ENCODE measurements around the gene SULT1B1.

SULT1B1 gene

DNA sequence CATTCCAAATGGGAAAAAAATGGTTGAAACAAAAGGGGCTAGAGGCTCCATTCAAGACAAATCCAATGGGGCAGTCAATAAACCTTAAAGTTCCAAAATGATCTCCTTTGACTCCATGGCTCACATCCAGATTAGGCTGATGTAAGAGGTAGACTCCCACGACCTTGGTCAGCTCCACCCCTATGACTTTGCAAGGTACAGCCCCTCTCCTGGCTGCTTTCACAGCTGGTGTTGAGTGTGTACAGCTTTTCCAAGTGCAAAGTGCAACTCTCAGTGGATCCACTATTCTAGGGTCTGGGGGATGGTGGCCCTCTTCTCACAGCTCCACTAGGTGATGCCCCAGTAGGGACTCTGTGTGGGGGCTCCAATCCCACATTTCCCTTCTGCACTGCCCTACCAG, 21.5 kb downstream of the SULT1B1 start:
- TF ChIP-seq PAX5 (IDR thresholded peaks at IDR 0.05; ENCODE audit: insufficient read depth, low read length, severe bottlenecking), result no peak
- TF ChIP-seq POU2F2 (IDR thresholded peaks at IDR 0.05; ENCODE audit: low read depth, low read length), result no peak
- no peak for TF ChIP-seq TAF1 (IDR thresholded peaks at IDR 0.05; ENCODE audit: low read depth, low read length)
- TF ChIP-seq POLR2AphosphoS5 (IDR thresholded peaks at IDR 0.05; ENCODE audit: low read depth, low read length), result no peak
- no peak for TF ChIP-seq SPI1 (IDR thresholded peaks at IDR 0.05; ENCODE audit: low read depth, low read length)
- no peak for TF ChIP-seq POLR2A (IDR thresholded peaks at IDR 0.05; ENCODE audit: low read depth, low read length)
- DNase-seq (ENCODE audit: insufficient read length, low spot score) (no peak), FAIRE-seq (no peak)

GRCh38 chr4:69735119-69735518, 25.3 kb downstream of the SULT1B1 start:
- no peak for DNase-seq (ENCODE audit: insufficient read length, low spot score)
- FAIRE-seq, result no peak
- TF ChIP-seq SPI1 (IDR thresholded peaks at IDR 0.05; ENCODE audit: low read depth, low read length) (no peak), POLR2A (IDR thresholded peaks at IDR 0.05; ENCODE audit: low read depth, low read length) (no peak), TAF1 (IDR thresholded peaks at IDR 0.05; ENCODE audit: low read depth, low read length) (no peak), POLR2AphosphoS5 (IDR thresholded peaks at IDR 0.05; ENCODE audit: low read depth, low read length) (no peak), PAX5 (IDR thresholded peaks at IDR 0.05; ENCODE audit: insufficient read depth, low read length, severe bottlenecking) (no peak), POU2F2 (IDR thresholded peaks at IDR 0.05; ENCODE audit: low read depth, low read length) (no peak)

DNA sequence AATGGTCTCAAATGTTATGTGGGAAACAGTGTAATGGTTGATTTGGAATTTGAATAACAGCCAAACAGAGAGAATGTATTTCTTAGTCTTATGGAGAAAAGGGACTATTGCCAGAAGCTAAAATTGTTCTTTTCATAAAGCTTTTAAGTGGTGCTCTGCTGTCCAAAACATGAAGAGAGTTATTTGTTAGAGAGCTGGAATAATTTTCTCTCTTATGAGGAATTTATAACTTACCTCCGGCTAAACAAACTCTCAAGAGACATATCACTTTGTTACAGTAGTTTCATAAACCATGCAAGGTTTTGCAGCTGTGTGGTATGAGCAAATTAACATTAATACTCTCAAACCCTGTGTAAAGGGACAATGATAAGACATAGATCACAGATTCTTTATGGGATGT, 28.6 kb downstream of the SULT1B1 start:
- TF ChIP-seq SPI1 (IDR thresholded peaks at IDR 0.05; ENCODE audit: low read depth, low read length) (no peak), POLR2A (IDR thresholded peaks at IDR 0.05; ENCODE audit: low read depth, low read length) (no peak), PAX5 (IDR thresholded peaks at IDR 0.05; ENCODE audit: insufficient read depth, low read length, severe bottlenecking) (no peak), POU2F2 (IDR thresholded peaks at IDR 0.05; ENCODE audit: low read depth, low read length) (no peak), TAF1 (IDR thresholded peaks at IDR 0.05; ENCODE audit: low read depth, low read length) (no peak), POLR2AphosphoS5 (IDR thresholded peaks at IDR 0.05; ENCODE audit: low read depth, low read length) (no peak)
- FAIRE-seq (no peak), DNase-seq (ENCODE audit: insufficient read length, low spot score) (no peak)

DNA sequence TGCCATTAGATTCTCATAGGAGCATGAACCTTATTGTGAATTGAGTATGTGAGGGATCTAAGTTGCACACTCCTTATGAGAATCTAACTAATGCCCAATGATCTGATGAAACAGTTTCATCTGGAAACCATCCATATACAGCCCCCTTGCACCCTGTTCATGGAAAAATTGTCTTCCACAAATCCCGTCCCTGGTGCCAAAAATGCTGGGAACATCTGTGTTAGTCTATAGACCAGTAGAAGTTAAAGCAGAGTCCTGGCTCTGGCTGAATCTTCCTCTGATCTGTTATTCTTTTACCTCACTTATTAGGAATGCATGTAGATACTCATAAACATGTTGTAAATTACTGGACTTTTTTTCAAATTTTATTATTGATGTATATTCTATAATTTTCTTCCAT, 29.2 kb downstream of the SULT1B1 start:
- TF ChIP-seq POU2F2 (IDR thresholded peaks at IDR 0.05; ENCODE audit: low read depth, low read length), result no peak
- no peak for TF ChIP-seq POLR2AphosphoS5 (IDR thresholded peaks at IDR 0.05; ENCODE audit: low read depth, low read length)
- no peak for TF ChIP-seq SPI1 (IDR thresholded peaks at IDR 0.05; ENCODE audit: low read depth, low read length)
- no peak for TF ChIP-seq PAX5 (IDR thresholded peaks at IDR 0.05; ENCODE audit: insufficient read depth, low read length, severe bottlenecking)
- TF ChIP-seq POLR2A (IDR thresholded peaks at IDR 0.05; ENCODE audit: low read depth, low read length), result no peak
- no peak for TF ChIP-seq TAF1 (IDR thresholded peaks at IDR 0.05; ENCODE audit: low read depth, low read length)
- DNase-seq (ENCODE audit: insufficient read length, low spot score) (no peak), FAIRE-seq (no peak)

DNA sequence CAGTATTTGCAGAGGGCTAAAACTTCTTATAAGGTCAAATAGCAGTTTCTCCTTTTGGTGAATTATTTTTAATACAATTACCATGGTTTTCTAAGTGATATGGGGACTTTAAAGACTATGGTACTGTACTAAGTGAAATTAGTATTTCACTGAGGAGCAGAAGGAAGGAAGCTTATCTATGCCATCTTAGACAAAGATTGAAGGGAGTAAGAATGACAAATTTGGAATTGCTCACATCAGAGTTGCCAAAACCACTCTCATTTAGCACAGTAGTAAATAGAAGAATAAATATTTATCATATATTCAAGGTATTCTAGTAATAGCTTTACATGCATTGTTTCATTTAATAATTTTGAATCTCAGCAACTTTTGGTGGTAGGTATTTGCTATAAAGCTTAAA, 30.4 kb downstream of the SULT1B1 start:
- TF ChIP-seq POLR2AphosphoS5 (IDR thresholded peaks at IDR 0.05; ENCODE audit: low read depth, low read length) (no peak), POLR2A (IDR thresholded peaks at IDR 0.05; ENCODE audit: low read depth, low read length) (no peak), TAF1 (IDR thresholded peaks at IDR 0.05; ENCODE audit: low read depth, low read length) (no peak), POU2F2 (IDR thresholded peaks at IDR 0.05; ENCODE audit: low read depth, low read length) (no peak), SPI1 (IDR thresholded peaks at IDR 0.05; ENCODE audit: low read depth, low read length) (no peak), PAX5 (IDR thresholded peaks at IDR 0.05; ENCODE audit: insufficient read depth, low read length, severe bottlenecking) (no peak)
- DNase-seq (ENCODE audit: insufficient read length, low spot score), result no peak
- FAIRE-seq, result no peak

DNA sequence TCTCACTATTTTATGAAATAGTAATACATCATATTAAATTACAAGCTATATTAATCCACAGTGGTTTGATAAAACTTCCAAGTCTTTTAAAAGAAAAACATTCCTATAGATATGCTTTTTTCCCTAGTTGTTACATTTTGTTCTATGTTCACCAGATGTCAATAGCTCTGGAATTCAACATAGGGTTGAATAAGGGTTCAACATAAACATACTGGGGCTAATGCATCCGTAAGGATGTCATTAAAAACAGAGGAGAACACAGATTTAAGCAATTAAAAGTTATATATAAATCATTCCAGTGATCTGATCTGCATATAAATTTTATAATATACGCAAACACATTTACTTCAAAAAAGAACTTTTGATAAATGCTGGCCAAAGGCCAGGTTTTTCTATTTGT, 32.5 kb downstream of the SULT1B1 start:
- FAIRE-seq (no peak), DNase-seq (ENCODE audit: insufficient read length, low spot score) (no peak)
- TF ChIP-seq POU2F2 (IDR thresholded peaks at IDR 0.05; ENCODE audit: low read depth, low read length) (no peak), POLR2A (IDR thresholded peaks at IDR 0.05; ENCODE audit: low read depth, low read length) (no peak), POLR2AphosphoS5 (IDR thresholded peaks at IDR 0.05; ENCODE audit: low read depth, low read length) (no peak), PAX5 (IDR thresholded peaks at IDR 0.05; ENCODE audit: insufficient read depth, low read length, severe bottlenecking) (no peak), SPI1 (IDR thresholded peaks at IDR 0.05; ENCODE audit: low read depth, low read length) (no peak), TAF1 (IDR thresholded peaks at IDR 0.05; ENCODE audit: low read depth, low read length) (no peak)

- TF ChIP-seq POLR2AphosphoS5 (IDR thresholded peaks at IDR 0.05; ENCODE audit: low read depth, low read length), result no peak
- no peak for TF ChIP-seq POLR2A (IDR thresholded peaks at IDR 0.05; ENCODE audit: low read depth, low read length)
- TF ChIP-seq TAF1 (IDR thresholded peaks at IDR 0.05; ENCODE audit: low read depth, low read length), result no peak
- no peak for TF ChIP-seq SPI1 (IDR thresholded peaks at IDR 0.05; ENCODE audit: low read depth, low read length)
- TF ChIP-seq POU2F2 (IDR thresholded peaks at IDR 0.05; ENCODE audit: low read depth, low read length), result no peak
- no peak for TF ChIP-seq PAX5 (IDR thresholded peaks at IDR 0.05; ENCODE audit: insufficient read depth, low read length, severe bottlenecking)
- no peak for DNase-seq (ENCODE audit: insufficient read length, low spot score)
- no peak for FAIRE-seq
Measured at GRCh38 chr4:69727426-69727825, 33.0 kb downstream of the SULT1B1 start.

- FAIRE-seq (no peak), DNase-seq (ENCODE audit: insufficient read length, low spot score) (no peak)
- no peak for TF ChIP-seq POLR2AphosphoS5 (IDR thresholded peaks at IDR 0.05; ENCODE audit: low read depth, low read length)
- no peak for TF ChIP-seq TAF1 (IDR thresholded peaks at IDR 0.05; ENCODE audit: low read depth, low read length)
- TF ChIP-seq POU2F2 (IDR thresholded peaks at IDR 0.05; ENCODE audit: low read depth, low read length), result no peak
- TF ChIP-seq PAX5 (IDR thresholded peaks at IDR 0.05; ENCODE audit: insufficient read depth, low read length, severe bottlenecking), result no peak
- no peak for TF ChIP-seq POLR2A (IDR thresholded peaks at IDR 0.05; ENCODE audit: low read depth, low read length)
- TF ChIP-seq SPI1 (IDR thresholded peaks at IDR 0.05; ENCODE audit: low read depth, low read length), result no peak
Measured at GRCh38 chr4:69726971-69727370, 33.4 kb downstream of the SULT1B1 start.

GRCh38 chr4:69718396-69719271, 41.8 kb downstream of the SULT1B1 start:
- FAIRE-seq (no peak), DNase-seq (ENCODE audit: insufficient read length, low spot score) (no peak)
- TF ChIP-seq POU2F2 (IDR thresholded peaks at IDR 0.05; ENCODE audit: low read depth, low read length) (no peak), TAF1 (IDR thresholded peaks at IDR 0.05; ENCODE audit: low read depth, low read length) (no peak), POLR2AphosphoS5 (IDR thresholded peaks at IDR 0.05; ENCODE audit: low read depth, low read length) (no peak), POLR2A (IDR thresholded peaks at IDR 0.05; ENCODE audit: low read depth, low read length) (no peak), PAX5 (IDR thresholded peaks at IDR 0.05; ENCODE audit: insufficient read depth, low read length, severe bottlenecking) (no peak), SPI1 (IDR thresholded peaks at IDR 0.05; ENCODE audit: low read depth, low read length) (no peak)

Data from GM12891 (cell line).